Measurements from ENCODE around the gene DCP1A. TPM values are rescaled to one million over a fixed set of nuclear protein-coding genes. Genes with fewer than 3 reads are reported as not detected.
A peak's percentile ranks its signal among the peaks of the same experiment; 100 is the strongest.

Gene DCP1A
- 14.8 and 19.3 TPM in 2 replicates for total RNA-seq (2014; rRNA removed; shearing (Covaris generic))
- 29.4 and 32.0 TPM in 2 replicates for polyA plus RNA-seq (2016; fragmentation: Nextera tagmentation; extraction: Ambion mirVana)
- long read RNA-seq, full-length matches to known transcripts = 13 of 20 reads
- long read RNA-seq, partial matches to known transcripts = 2 of 20 reads
- long read RNA-seq, other reads (novel, unspliced or antisense) = 5 of 20 reads

DNA sequence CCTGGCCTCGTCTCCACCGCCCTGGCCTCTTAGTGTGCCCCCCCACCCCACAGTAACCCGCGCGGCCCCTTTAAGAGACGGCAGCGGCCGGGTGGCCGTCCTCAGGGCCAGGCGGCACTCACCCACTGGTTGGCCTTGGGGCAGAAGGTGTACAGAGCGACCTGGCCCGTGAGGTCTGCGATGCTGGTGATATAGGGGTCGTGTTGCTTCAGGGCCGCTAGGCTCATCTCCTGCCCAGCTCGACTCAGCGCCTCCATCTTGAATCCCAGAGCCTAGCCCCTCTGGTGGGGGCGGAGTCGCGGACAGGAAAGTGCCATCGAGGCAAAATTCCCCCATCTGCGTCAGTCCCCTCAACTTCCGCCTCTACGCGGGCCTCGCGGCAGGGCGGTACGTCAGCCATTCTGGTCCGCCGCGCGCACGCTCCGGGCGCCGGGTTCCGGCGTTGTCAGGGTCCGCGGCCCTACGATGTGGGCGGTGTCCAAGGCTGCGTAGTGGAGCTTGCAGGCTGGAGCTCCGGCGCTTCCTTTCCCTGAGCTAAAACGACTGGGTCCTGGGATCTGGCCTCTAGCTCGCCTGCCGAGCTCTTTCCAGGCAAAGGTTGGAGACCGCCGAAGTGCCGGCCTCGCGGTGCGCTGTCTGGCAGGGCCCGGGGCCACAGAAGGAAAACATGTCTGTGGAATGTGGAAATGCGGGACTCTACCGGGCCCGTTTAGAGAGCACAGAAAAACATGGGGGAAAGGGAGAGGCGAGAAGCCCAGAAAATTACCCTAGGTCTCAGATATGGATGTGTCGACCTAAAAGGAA lies at the start of gene DCP1A:
DCP1A (minus strand) TSS at position 283 of the 804 bp plus-strand sequence; CDS start at position 257, 26 bp downstream.
- Histone ChIP-seq H3F3A (replicated peaks; ENCODE audit: low read depth) (peaks cover 3% of the 10 kb centered on the region; the same call in 1 of the 2 replicates), H3K9me2 (ENCODE audit: insufficient read depth) (no peaks in the 10 kb centered on the region), H2AFZ (peak within 1 kb of the TSS; percentile 99), H3K27me3 (ENCODE audit: insufficient read depth) (no peaks in the 10 kb centered on the region), H3K4me3 (peak within 1 kb of the TSS; percentile 90), H3K27ac (ENCODE audit: low read depth) (peak within 1 kb of the TSS; percentile 98), H3K4me2 (peak within 1 kb of the TSS; percentile 88), H3K36me3 (ENCODE audit: insufficient read depth) (no peaks in the 10 kb centered on the region; the same call in 1 of the 2 replicates), H4K20me1 (replicated peaks; ENCODE audit: insufficient read depth) (peaks cover 13% of the 10 kb centered on the region; the same call in 1 of the 2 replicates), H3K4me1 (ENCODE audit: insufficient read depth) (peaks cover 6% of the 10 kb centered on the region; the same call in 1 of the 2 replicates), H3K79me2 (replicated peaks; ENCODE audit: insufficient read depth) (peaks cover 44% of the 10 kb centered on the region)
- DNase-seq (ENCODE audit: low spot score) (peak; percentile 99), ATAC-seq (peak; percentile 95)
- peak within 1 kb of the TSS; percentile 100 for H3K4me3 Mint-ChIP-seq
- H3K27ac Mint-ChIP-seq = peak within 1 kb of the TSS; percentile 100
- peaks cover 5% of the 10 kb centered on the region for H3K27me3 Mint-ChIP-seq (ENCODE audit: insufficient read depth, low read depth, poor library complexity)
- peaks cover 14% of the 10 kb centered on the region for H3K36me3 Mint-ChIP-seq (ENCODE audit: low read depth)
- H3K4me1 Mint-ChIP-seq = peaks cover 14% of the 10 kb centered on the region
- peaks cover 2% of the 10 kb centered on the region; the same call in 2 of the 3 replicates for H3K9me3 Mint-ChIP-seq
- TF ChIP-seq NANOG (IDR thresholded peaks at IDR 0.05; ENCODE audit: borderline replicate concordance) = no peak
- no peak for TF ChIP-seq JUNB (IDR thresholded peaks at IDR 0.05; ENCODE audit: unreplicated experiment)
- TF ChIP-seq POLR2AphosphoS5 (IDR thresholded peaks at IDR 0.05; ENCODE audit: low read depth) = peak; percentile 97
- TF ChIP-seq STAT1 (IDR thresholded peaks at IDR 0.05; ENCODE audit: unreplicated experiment) = no peak
- TF ChIP-seq, protein P1, sequence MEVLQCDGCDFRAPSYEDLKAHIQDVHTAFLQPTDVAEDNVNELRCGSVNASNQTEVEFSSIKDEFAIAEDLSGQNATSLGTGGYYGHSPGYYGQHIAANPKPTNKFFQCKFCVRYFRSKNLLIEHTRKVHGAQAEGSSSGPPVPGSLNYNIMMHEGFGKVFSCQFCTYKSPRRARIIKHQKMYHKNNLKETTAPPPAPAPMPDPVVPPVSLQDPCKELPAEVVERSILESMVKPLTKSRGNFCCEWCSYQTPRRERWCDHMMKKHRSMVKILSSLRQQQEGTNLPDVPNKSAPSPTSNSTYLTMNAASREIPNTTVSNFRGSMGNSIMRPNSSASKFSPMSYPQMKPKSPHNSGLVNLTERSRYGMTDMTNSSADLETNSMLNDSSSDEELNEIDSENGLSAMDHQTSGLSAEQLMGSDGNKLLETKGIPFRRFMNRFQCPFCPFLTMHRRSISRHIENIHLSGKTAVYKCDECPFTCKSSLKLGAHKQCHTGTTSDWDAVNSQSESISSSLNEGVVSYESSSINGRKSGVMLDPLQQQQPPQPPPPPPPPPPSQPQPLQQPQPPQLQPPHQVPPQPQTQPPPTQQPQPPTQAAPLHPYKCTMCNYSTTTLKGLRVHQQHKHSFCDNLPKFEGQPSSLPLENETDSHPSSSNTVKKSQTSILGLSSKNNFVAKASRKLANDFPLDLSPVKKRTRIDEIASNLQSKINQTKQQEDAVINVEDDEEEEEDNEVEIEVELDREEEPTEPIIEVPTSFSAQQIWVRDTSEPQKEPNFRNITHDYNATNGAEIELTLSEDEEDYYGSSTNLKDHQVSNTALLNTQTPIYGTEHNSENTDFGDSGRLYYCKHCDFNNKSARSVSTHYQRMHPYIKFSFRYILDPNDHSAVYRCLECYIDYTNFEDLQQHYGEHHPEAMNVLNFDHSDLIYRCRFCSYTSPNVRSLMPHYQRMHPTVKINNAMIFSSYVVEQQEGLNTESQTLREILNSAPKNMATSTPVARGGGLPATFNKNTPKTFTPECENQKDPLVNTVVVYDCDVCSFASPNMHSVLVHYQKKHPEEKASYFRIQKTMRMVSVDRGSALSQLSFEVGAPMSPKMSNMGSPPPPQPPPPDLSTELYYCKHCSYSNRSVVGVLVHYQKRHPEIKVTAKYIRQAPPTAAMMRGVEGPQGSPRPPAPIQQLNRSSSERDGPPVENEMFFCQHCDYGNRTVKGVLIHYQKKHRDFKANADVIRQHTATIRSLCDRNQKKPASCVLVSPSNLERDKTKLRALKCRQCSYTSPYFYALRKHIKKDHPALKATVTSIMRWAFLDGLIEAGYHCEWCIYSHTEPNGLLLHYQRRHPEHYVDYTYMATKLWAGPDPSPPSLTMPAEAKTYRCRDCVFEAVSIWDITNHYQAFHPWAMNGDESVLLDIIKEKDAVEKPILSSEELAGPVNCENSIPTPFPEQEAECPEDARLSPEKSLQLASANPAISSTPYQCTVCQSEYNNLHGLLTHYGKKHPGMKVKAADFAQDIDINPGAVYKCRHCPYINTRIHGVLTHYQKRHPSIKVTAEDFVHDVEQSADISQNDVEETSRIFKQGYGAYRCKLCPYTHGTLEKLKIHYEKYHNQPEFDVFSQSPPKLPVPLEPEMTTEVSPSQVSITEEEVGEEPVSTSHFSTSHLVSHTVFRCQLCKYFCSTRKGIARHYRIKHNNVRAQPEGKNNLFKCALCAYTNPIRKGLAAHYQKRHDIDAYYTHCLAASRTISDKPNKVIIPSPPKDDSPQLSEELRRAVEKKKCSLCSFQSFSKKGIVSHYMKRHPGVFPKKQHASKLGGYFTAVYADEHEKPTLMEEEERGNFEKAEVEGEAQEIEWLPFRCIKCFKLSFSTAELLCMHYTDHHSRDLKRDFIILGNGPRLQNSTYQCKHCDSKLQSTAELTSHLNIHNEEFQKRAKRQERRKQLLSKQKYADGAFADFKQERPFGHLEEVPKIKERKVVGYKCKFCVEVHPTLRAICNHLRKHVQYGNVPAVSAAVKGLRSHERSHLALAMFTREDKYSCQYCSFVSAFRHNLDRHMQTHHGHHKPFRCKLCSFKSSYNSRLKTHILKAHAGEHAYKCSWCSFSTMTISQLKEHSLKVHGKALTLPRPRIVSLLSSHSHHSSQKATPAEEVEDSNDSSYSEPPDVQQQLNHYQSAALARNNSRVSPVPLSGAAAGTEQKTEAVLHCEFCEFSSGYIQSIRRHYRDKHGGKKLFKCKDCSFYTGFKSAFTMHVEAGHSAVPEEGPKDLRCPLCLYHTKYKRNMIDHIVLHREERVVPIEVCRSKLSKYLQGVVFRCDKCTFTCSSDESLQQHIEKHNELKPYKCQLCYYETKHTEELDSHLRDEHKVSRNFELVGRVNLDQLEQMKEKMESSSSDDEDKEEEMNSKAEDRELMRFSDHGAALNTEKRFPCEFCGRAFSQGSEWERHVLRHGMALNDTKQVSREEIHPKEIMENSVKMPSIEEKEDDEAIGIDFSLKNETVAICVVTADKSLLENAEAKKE (CRISPR knock-in tag; IDR thresholded peaks at IDR 0.05) = no peak
- no peak for TF ChIP-seq EZH2 (IDR thresholded peaks at IDR 0.05; ENCODE audit: low read depth, unreplicated experiment)
- TF ChIP-seq EZH2phosphoT487 (IDR thresholded peaks at IDR 0.05; ENCODE audit: unreplicated experiment) = no peak
- peak; percentile 96 for TF ChIP-seq CREB1 (CRISPR knock-in tag; IDR thresholded peaks at IDR 0.05; ENCODE audit: low read depth)
- TF ChIP-seq, protein P2, sequence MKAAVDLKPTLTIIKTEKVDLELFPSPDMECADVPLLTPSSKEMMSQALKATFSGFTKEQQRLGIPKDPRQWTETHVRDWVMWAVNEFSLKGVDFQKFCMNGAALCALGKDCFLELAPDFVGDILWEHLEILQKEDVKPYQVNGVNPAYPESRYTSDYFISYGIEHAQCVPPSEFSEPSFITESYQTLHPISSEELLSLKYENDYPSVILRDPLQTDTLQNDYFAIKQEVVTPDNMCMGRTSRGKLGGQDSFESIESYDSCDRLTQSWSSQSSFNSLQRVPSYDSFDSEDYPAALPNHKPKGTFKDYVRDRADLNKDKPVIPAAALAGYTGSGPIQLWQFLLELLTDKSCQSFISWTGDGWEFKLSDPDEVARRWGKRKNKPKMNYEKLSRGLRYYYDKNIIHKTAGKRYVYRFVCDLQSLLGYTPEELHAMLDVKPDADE (IDR thresholded peaks at IDR 0.05) = peak; percentile 96
- TF ChIP-seq ZNF114 (CRISPR knock-in tag; IDR thresholded peaks at IDR 0.05) = no peak; the same call in 1 of the 2 replicates
- no peak for TF ChIP-seq ZNF331 (CRISPR knock-in tag; IDR thresholded peaks at IDR 0.05; ENCODE audit: low read depth)
- TF ChIP-seq, protein P3, sequence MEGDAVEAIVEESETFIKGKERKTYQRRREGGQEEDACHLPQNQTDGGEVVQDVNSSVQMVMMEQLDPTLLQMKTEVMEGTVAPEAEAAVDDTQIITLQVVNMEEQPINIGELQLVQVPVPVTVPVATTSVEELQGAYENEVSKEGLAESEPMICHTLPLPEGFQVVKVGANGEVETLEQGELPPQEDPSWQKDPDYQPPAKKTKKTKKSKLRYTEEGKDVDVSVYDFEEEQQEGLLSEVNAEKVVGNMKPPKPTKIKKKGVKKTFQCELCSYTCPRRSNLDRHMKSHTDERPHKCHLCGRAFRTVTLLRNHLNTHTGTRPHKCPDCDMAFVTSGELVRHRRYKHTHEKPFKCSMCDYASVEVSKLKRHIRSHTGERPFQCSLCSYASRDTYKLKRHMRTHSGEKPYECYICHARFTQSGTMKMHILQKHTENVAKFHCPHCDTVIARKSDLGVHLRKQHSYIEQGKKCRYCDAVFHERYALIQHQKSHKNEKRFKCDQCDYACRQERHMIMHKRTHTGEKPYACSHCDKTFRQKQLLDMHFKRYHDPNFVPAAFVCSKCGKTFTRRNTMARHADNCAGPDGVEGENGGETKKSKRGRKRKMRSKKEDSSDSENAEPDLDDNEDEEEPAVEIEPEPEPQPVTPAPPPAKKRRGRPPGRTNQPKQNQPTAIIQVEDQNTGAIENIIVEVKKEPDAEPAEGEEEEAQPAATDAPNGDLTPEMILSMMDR (conservative IDR thresholded peaks at IDR 0.05; ENCODE audit: low read depth in 2 of 2) = 0 out of 4 replicates have a peak, but pooled peaks of 1 of the 2 experiments have one; percentile 11

Measured in GM23338 (cell line).